Sigmoid colon (tissue), 7 donors: ENCODE measurements around the gene ARL5B. TPM values are rescaled to one million over a fixed set of nuclear protein-coding genes. Genes with fewer than 3 reads are reported as not detected.

Experiments used
- DNase-seq: peaks from one replicate; pipeline ENCODE4 v3.0.0-alpha.2; 2019
- H3K27ac ChIP-seq, 4 donors: fragments of 200-600 bp; sonication (generic); one replicate each; pipeline ENCODE4 v1.5.1; 2016 to 2019; ENCODE audit warnings: mild to moderate bottlenecking in 1 of 4
- H3K27me3 ChIP-seq, 3 donors: fragments of 200-600 bp; sonication (generic); one replicate each; pipeline ENCODE4 v1.5.1; 2019; ENCODE audit warnings: mild to moderate bottlenecking in 1 of 3
- H3K36me3 ChIP-seq, 4 donors: fragments of 200-600 bp; sonication (generic); one replicate each; pipeline ENCODE4 v1.5.1; 2016 to 2019
- H3K4me1 ChIP-seq, 4 donors: fragments of 200-600 bp; sonication (generic); one replicate each; pipeline ENCODE4 v1.5.1; 2017 to 2019
- H3K4me3 ChIP-seq, 4 donors: fragments of 200-600 bp; sonication (generic); one replicate each; pipeline ENCODE4 v1.5.1; 2017 to 2019; ENCODE audit warnings: mild to moderate bottlenecking in 2 of 4, moderate library complexity in 1 of 4
- H3K9me3 ChIP-seq, 4 donors: fragments of 200-600 bp in 3 of 4; sonication (generic) in 3 of 4; one replicate each; pipeline versions ENCODE4 v1.5.1 to v1.6.1; 2013 to 2019
- EP300 ChIP-seq, 4 donors: sonication (generic); formaldehyde crosslinking; IDR thresholded peaks; one replicate each; pipeline ENCODE4 v1.6.1; 2017; ENCODE audit warnings: antibody characterized with exemption in 4 of 4
- POLR2A ChIP-seq, 2 donors: fragments of 450-650 bp; IDR thresholded peaks; one replicate each; pipeline ENCODE4 v1.6.1; 2016; ENCODE audit warnings: antibody characterized with exemption in 2 of 2, mild to moderate bottlenecking in 2 of 2, moderate library complexity in 2 of 2
- POLR2AphosphoS5 ChIP-seq, 4 donors: sonication (generic); formaldehyde crosslinking; IDR thresholded peaks; one replicate each; pipeline ENCODE4 v1.6.1; 2017; ENCODE audit warnings: antibody characterized with exemption in 4 of 4
- WGBS, 2 donors: extraction: QIAGEN DNeasy Blood & Tissue Kit; methylation state at CpG; one replicate each; pipeline ENCODE4 v1.1.7; 2013; 5-methylcytosine and 5-hydroxymethylcytosine counted together
- intact Hi-C: fragments of 100-400 bp; cut with DNase I; formaldehyde crosslinking; loops from one replicate; pipeline ENCODE4 v1.15.1; 2023
- polyA plus RNA-seq, 3 donors: library from polyadenylated mRNA; stranded (reverse); fragments of 200-250 nt; gene quantifications; one replicate each; pipeline ENCODE4 v1.2.3, GENCODE V29; 2013
- total RNA-seq, 4 donors: library from RNA; depleted of rRNA; stranded (reverse); fragments of >200 nt; gene quantifications; one replicate each; pipeline ENCODE4 v1.1.0, GENCODE V29; 2016
- TF ChIP-seq, protein P1 (sequence below), 4 experiments: fragments of 450-650 bp in 3 of 4; fragments of 200-600 bp in 1 of 4; IDR thresholded peaks; one replicate each; pipeline ENCODE4 v1.5.1; 2016 to 2019; ENCODE audit warnings: antibody characterized with exemption in 4 of 4, mild to moderate bottlenecking in 3 of 4, moderate library complexity in 2 of 4
- donor health status: healthy with polysubstance abuse.
- donor health status: Bipolar disorder and iron deficiency.
- donor health status: healthy.

Gene ARL5B
- total and polyA plus RNA-seq, 7 donors = 3.0 to 11.2 (median 9.0) TPM

- Histone ChIP-seq H3K4me3 (no peak overlapping the region), H3K27ac (no peak overlapping the region), H3K27me3 (no peaks in the 10 kb centered on the region), H3K4me1 (no peaks in the 10 kb centered on the region), H3K9me3 (no peaks in the 10 kb centered on the region), H3K36me3 (no peaks in the 10 kb centered on the region)
- 85 to 86% methylated on average over 9 of the region's 9 CpGs for WGBS, 2 donors
- intact Hi-C loops = no loop called here
- no peak for DNase-seq
- TF ChIP-seq EP300 (IDR thresholded peaks at IDR 0.05) (no peak), POLR2A (IDR thresholded peaks at IDR 0.05) (no peak), POLR2AphosphoS5 (IDR thresholded peaks at IDR 0.05) (no peak)
- TF ChIP-seq, protein P1, sequence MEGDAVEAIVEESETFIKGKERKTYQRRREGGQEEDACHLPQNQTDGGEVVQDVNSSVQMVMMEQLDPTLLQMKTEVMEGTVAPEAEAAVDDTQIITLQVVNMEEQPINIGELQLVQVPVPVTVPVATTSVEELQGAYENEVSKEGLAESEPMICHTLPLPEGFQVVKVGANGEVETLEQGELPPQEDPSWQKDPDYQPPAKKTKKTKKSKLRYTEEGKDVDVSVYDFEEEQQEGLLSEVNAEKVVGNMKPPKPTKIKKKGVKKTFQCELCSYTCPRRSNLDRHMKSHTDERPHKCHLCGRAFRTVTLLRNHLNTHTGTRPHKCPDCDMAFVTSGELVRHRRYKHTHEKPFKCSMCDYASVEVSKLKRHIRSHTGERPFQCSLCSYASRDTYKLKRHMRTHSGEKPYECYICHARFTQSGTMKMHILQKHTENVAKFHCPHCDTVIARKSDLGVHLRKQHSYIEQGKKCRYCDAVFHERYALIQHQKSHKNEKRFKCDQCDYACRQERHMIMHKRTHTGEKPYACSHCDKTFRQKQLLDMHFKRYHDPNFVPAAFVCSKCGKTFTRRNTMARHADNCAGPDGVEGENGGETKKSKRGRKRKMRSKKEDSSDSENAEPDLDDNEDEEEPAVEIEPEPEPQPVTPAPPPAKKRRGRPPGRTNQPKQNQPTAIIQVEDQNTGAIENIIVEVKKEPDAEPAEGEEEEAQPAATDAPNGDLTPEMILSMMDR (IDR thresholded peaks at IDR 0.05) = no peak
Observed at GRCh38 chr10:18721067-18721466, 61.8 kb downstream of the ARL5B start.

GRCh38 chr10:18723801-18724200 lies 64.6 kb downstream of the ARL5B start:
- intact Hi-C loops = no loop called here
- WGBS, 2 donors = 21 to 53% methylated on average over 3 of the region's 3 CpGs
- no peak overlapping the region for H3K27ac ChIP-seq

More at GRCh38 chr10:18723801-18724200, 64.6 kb downstream of the ARL5B start:
- TF ChIP-seq EP300 (IDR thresholded peaks at IDR 0.05) = no peak
- no peak for TF ChIP-seq POLR2AphosphoS5 (IDR thresholded peaks at IDR 0.05)
- TF ChIP-seq, protein P1 (IDR thresholded peaks at IDR 0.05) = no peak
- no peak for TF ChIP-seq POLR2A (IDR thresholded peaks at IDR 0.05)
- Histone ChIP-seq H3K9me3 (no peaks in the 10 kb centered on the region), H3K4me1 (no peaks in the 10 kb centered on the region), H3K36me3 (no peaks in the 10 kb centered on the region), H3K4me3 (no peak overlapping the region), H3K27me3 (no peaks in the 10 kb centered on the region)
- no peak for DNase-seq

Other genes with a start within 250 kb of the ARL5B start
- gene NSUN6, start 7.8 kb upstream of the ARL5B start, total RNA-seq = 10 to 100 TPM in 1 of 4 donors, 1 to 10 TPM in 3; 6.8 to 20.2 (median 7.6) TPM
- 1 to 10 TPM; 4.4 to 7.3 (median 5.4) TPM for gene NSUN6, start 7.8 kb upstream of the ARL5B start, polyA plus RNA-seq